Measurements from ENCODE around the gene IVD.

IVD gene

GRCh38 chr15:40397688-40398412, 7.7 kb upstream of the IVD start:
- H3K4me3 ChIP-seq: no peak overlapping the region
- H3K36me3 ChIP-seq (ENCODE audit: insufficient read depth, low read length): peaks cover 26% of the 10 kb centered on the region
- H3K9ac ChIP-seq (ENCODE audit: insufficient read length): no peak overlapping the region
- H3K27ac ChIP-seq: no peak overlapping the region
- TF ChIP-seq POLR2AphosphoS5 (IDR thresholded peaks at IDR 0.05; ENCODE audit: borderline replicate concordance, low read depth, low read length) (no peak), FOXP2 (optimal IDR thresholded peaks at IDR 0.05; ENCODE audit: control extremely low read depth, extremely low read length, insufficient read depth) (no peak), EZH2 (IDR thresholded peaks at IDR 0.05) (no peak)
- no peaks in the 10 kb centered on the region for H3K9me3 ChIP-seq (ENCODE audit: low read depth, low read length)
- DNase-seq (ENCODE audit: low read depth, low spot score): no peak

DNA sequence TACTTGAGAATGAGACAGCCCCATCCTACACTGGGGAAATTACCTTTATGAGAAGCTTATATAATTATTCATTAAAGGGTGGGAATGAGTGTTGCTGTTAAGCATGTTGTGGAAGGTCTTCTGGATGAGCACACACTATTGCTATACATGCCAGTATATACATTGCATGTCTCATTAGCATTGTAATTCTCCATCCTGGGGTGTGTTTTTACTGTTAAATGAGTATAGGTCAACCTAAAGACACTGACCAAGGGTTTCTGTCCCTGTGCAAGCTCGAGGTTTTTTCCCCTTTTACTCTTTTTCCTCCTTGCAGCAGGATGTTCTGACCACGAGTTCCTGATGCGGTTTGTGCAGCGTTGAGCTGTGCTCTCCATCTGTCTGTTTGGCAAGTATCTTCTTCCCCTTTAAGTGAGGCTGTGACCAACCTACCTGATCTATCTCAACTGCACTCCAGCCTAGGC, 7.2 kb upstream of the IVD start:
- TF ChIP-seq EZH2 (IDR thresholded peaks at IDR 0.05) (no peak), POLR2AphosphoS5 (IDR thresholded peaks at IDR 0.05; ENCODE audit: borderline replicate concordance, low read depth, low read length) (no peak), FOXP2 (optimal IDR thresholded peaks at IDR 0.05; ENCODE audit: control extremely low read depth, extremely low read length, insufficient read depth) (no peak)
- Histone ChIP-seq H3K9ac (ENCODE audit: insufficient read length) (no peak overlapping the region), H3K36me3 (ENCODE audit: insufficient read depth, low read length) (peaks cover 20% of the 10 kb centered on the region), H3K9me3 (ENCODE audit: low read depth, low read length) (no peaks in the 10 kb centered on the region), H3K27ac (no peak overlapping the region), H3K4me3 (no peak overlapping the region)
- no peak for DNase-seq (ENCODE audit: low read depth, low spot score)

DNA sequence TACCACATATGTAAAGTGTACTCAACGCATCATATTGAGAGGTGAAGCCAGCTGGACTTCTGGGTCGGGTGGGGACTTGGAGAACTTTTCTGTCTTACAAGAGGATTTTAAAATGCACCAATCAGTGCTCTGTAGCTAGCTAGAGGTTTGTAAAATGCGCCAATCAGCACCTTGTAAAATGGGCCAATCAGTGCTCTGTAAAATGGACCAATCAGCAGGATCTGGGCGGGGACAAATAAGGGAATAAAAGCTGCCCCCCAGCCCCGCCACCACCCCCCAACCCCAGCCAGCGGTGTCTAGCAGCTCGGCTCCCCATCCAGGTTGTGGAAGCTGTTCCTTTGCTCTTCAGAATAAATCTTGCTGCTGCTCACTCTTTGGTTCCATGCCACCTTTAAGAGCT, 6.2 kb upstream of the IVD start:
- no peak overlapping the region for H3K27ac ChIP-seq
- H3K36me3 ChIP-seq (ENCODE audit: insufficient read depth, low read length): peaks cover 11% of the 10 kb centered on the region
- TF ChIP-seq POLR2AphosphoS5 (IDR thresholded peaks at IDR 0.05; ENCODE audit: borderline replicate concordance, low read depth, low read length) (no peak), FOXP2 (optimal IDR thresholded peaks at IDR 0.05; ENCODE audit: control extremely low read depth, extremely low read length, insufficient read depth) (no peak), EZH2 (IDR thresholded peaks at IDR 0.05) (no peak)
- DNase-seq (ENCODE audit: low read depth, low spot score): no peak
- no peak overlapping the region for H3K4me3 ChIP-seq
- H3K9me3 ChIP-seq (ENCODE audit: low read depth, low read length): no peaks in the 10 kb centered on the region
- no peak overlapping the region for H3K9ac ChIP-seq (ENCODE audit: insufficient read length)

DNA sequence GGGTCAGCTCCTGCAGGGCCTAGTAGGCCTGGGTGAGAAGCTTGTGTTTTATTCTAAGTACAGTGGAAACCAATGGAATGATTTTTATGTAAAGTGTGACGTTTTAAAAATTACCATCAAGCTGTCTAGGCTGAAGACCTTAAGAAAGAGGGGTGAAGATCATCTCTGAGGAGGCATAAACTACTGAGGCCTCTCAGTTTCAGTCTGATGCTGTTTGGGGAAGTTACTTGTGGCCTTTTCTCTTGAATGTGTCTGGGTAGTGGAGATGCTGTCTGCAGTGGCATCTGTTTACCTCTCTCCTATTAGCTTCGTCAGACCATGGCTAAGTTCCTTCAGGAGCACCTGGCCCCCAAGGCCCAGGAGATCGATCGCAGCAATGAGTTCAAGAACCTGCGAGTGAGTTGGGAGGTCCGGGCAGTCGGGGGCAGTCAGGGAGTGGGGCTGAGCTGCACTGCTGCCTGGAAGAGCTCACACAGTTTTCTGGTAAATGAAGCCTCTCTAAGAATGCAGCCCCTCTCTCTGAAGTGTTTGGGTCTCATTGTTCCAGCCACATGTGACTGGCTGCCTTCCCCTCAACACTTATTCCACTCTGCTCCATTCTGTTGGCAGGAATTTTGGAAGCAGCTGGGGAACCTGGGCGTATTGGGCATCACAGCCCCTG, 1.9 kb downstream of the IVD start:
- Histone ChIP-seq H3K9me3 (ENCODE audit: low read depth, low read length) (no peaks in the 10 kb centered on the region), H3K9ac (ENCODE audit: insufficient read length) (no peak overlapping the region), H3K4me3 (no peak overlapping the region), H3K27ac (no peak overlapping the region), H3K36me3 (ENCODE audit: insufficient read depth, low read length) (peaks cover 35% of the 10 kb centered on the region)
- TF ChIP-seq POLR2AphosphoS5 (IDR thresholded peaks at IDR 0.05; ENCODE audit: borderline replicate concordance, low read depth, low read length): no peak
- no peak for TF ChIP-seq EZH2 (IDR thresholded peaks at IDR 0.05)
- no peak for TF ChIP-seq FOXP2 (optimal IDR thresholded peaks at IDR 0.05; ENCODE audit: control extremely low read depth, extremely low read length, insufficient read depth)
- DNase-seq (ENCODE audit: low read depth, low spot score): no peak

DNA sequence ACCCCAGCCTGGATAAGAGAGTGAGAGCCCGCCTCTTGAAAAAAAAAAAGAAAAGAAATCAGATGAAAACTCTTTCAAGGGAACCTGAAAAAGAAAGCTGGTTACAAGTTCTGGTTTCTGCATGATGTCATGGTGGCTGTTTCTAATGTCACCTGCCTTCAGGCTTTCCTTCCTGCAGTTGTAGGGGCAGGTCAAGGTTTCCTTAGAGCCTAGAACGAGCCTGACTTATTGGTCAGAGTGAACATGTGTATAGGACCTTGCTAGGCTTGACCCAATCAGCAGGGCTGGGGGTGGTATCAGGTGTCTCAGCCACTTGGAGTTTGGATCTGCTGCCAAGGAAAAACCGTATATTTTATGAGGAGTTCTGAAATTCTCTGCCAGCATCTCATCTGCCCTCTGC, 3.8 kb downstream of the IVD start:
- H3K27ac ChIP-seq: no peak overlapping the region
- H3K9ac ChIP-seq (ENCODE audit: insufficient read length): no peak overlapping the region
- peaks cover 37% of the 10 kb centered on the region for H3K36me3 ChIP-seq (ENCODE audit: insufficient read depth, low read length)
- H3K9me3 ChIP-seq (ENCODE audit: low read depth, low read length): no peaks in the 10 kb centered on the region
- no peak for DNase-seq (ENCODE audit: low read depth, low spot score)
- TF ChIP-seq POLR2AphosphoS5 (IDR thresholded peaks at IDR 0.05; ENCODE audit: borderline replicate concordance, low read depth, low read length) (no peak), FOXP2 (optimal IDR thresholded peaks at IDR 0.05; ENCODE audit: control extremely low read depth, extremely low read length, insufficient read depth) (no peak), EZH2 (IDR thresholded peaks at IDR 0.05) (no peak)
- H3K4me3 ChIP-seq: no peak overlapping the region

GRCh38 chr15:40410476-40410875, 4.9 kb downstream of the IVD start:
- no peak overlapping the region for H3K4me3 ChIP-seq
- no peak for DNase-seq (ENCODE audit: low read depth, low spot score)
- no peak for TF ChIP-seq POLR2AphosphoS5 (IDR thresholded peaks at IDR 0.05; ENCODE audit: borderline replicate concordance, low read depth, low read length)
- TF ChIP-seq FOXP2 (optimal IDR thresholded peaks at IDR 0.05; ENCODE audit: control extremely low read depth, extremely low read length, insufficient read depth): no peak
- TF ChIP-seq EZH2 (IDR thresholded peaks at IDR 0.05): no peak
- no peak overlapping the region for H3K27ac ChIP-seq
- H3K9ac ChIP-seq (ENCODE audit: insufficient read length): no peak overlapping the region
- H3K9me3 ChIP-seq (ENCODE audit: low read depth, low read length): no peaks in the 10 kb centered on the region
- H3K36me3 ChIP-seq (ENCODE audit: insufficient read depth, low read length): peaks cover 48% of the 10 kb centered on the region

- Histone ChIP-seq H3K27ac (no peak overlapping the region), H3K9me3 (ENCODE audit: low read depth, low read length) (no peaks in the 10 kb centered on the region), H3K9ac (ENCODE audit: insufficient read length) (no peak overlapping the region), H3K36me3 (ENCODE audit: insufficient read depth, low read length) (peaks cover 56% of the 10 kb centered on the region), H3K4me3 (no peak overlapping the region)
- TF ChIP-seq POLR2AphosphoS5 (IDR thresholded peaks at IDR 0.05; ENCODE audit: borderline replicate concordance, low read depth, low read length) (no peak), EZH2 (IDR thresholded peaks at IDR 0.05) (no peak), FOXP2 (optimal IDR thresholded peaks at IDR 0.05; ENCODE audit: control extremely low read depth, extremely low read length, insufficient read depth) (no peak)
- no peak for DNase-seq (ENCODE audit: low read depth, low spot score)
Measured at GRCh38 chr15:40412095-40412759, 6.6 kb downstream of the IVD start.

DNA sequence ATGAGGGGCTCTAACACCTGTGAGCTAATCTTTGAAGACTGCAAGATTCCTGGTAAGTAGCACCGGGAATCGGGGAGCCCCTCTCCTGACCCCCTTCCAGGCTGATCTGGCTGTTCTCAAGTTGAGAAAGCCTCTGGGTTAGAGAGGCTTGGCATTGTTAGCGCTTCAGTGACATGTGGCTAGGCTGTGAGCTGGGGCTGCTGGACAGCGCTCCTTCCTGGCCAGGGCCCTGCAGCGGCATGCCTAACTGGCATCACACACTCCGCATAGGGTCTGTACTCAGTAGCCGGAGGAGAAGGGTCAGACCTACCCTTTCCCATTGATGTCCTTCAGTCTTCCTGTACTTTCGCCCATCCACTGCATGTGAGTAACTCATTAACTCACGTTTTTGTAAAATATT, 7.4 kb downstream of the IVD start:
- no peak for TF ChIP-seq POLR2AphosphoS5 (IDR thresholded peaks at IDR 0.05; ENCODE audit: borderline replicate concordance, low read depth, low read length)
- no peak for TF ChIP-seq EZH2 (IDR thresholded peaks at IDR 0.05)
- no peak for TF ChIP-seq FOXP2 (optimal IDR thresholded peaks at IDR 0.05; ENCODE audit: control extremely low read depth, extremely low read length, insufficient read depth)
- peaks cover 53% of the 10 kb centered on the region for H3K36me3 ChIP-seq (ENCODE audit: insufficient read depth, low read length)
- no peak overlapping the region for H3K27ac ChIP-seq
- DNase-seq (ENCODE audit: low read depth, low spot score): no peak
- no peak overlapping the region for H3K9ac ChIP-seq (ENCODE audit: insufficient read length)
- H3K9me3 ChIP-seq (ENCODE audit: low read depth, low read length): no peaks in the 10 kb centered on the region
- no peak overlapping the region for H3K4me3 ChIP-seq
